GM18505 (cell line): ENCODE measurements around the gene VWA3B.
A peak's percentile ranks its signal among the peaks of the same experiment; 100 is the strongest.
"Not testable (repeated sequence)": the region's sequence is repeated elsewhere in the genome, so short reads cannot be mapped to it uniquely, and the experiment has no call there.

ENCODE experiments used
- ATAC-seq: cut with Tn5 transposase; IDR thresholded peaks from one replicate; pipeline ENCODE4 v1.9.1; 2021; ENCODE audit not compliant: unreplicated experiment
- POLR2A ChIP-seq: IDR thresholded peaks from 4 replicates; pipeline ENCODE4 v1.6.1; 2011; ENCODE audit warnings: borderline replicate concordance; ENCODE audit not compliant: insufficient read depth, insufficient read length; ENCODE audit errors: extremely low read depth

The VWA3B gene, protein sequence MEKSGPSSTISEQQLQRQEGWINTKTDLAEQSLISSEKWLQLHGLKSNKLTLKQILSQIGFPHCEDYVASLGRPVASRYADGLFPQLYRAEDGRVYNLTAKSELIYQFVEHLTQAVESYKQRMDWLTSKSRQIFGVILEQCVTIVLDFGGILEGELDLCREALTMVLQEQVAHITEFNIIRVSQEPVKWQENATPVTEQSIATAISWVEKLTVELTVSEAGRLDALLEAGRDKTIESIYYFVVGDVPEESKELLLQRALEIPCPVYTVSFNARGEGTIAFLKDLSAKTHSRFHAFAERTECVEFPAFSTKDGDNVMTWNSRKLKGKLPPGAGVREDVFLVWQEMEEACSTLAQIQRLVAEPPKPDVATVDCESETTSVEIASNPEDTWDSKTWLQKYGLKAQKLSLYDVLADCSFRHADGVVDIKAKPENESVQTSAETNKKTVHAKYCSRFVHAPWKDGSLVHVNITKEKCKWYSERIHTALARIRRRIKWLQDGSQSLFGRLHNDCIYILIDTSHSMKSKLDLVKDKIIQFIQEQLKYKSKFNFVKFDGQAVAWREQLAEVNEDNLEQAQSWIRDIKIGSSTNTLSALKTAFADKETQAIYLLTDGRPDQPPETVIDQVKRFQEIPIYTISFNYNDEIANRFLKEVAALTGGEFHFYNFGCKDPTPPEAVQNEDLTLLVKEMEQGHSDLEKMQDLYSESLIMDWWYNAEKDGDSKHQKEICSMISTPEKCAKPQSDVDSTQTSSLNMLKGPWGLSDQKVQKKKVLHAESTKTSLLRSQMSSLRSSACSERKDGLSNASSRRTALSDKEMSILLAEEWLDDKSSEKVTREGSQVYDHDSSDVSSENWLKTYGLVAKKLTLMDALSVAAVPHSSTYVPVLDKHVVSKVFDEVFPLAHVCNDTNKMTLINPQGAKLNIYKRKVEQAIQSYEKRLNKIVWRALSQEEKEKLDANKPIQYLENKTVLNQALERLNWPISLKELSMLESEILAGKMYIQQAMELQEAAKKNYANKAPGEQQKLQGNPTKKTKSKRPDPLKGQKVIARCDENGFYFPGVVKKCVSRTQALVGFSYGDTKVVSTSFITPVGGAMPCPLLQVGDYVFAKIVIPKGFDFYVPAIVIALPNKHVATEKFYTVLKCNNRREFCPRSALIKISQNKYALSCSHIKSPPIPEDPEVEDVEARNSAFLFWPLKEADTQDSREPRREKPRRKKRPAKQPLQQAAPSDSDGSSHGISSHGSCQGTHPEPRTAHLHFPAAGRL (N-terminal part only)

DNA sequence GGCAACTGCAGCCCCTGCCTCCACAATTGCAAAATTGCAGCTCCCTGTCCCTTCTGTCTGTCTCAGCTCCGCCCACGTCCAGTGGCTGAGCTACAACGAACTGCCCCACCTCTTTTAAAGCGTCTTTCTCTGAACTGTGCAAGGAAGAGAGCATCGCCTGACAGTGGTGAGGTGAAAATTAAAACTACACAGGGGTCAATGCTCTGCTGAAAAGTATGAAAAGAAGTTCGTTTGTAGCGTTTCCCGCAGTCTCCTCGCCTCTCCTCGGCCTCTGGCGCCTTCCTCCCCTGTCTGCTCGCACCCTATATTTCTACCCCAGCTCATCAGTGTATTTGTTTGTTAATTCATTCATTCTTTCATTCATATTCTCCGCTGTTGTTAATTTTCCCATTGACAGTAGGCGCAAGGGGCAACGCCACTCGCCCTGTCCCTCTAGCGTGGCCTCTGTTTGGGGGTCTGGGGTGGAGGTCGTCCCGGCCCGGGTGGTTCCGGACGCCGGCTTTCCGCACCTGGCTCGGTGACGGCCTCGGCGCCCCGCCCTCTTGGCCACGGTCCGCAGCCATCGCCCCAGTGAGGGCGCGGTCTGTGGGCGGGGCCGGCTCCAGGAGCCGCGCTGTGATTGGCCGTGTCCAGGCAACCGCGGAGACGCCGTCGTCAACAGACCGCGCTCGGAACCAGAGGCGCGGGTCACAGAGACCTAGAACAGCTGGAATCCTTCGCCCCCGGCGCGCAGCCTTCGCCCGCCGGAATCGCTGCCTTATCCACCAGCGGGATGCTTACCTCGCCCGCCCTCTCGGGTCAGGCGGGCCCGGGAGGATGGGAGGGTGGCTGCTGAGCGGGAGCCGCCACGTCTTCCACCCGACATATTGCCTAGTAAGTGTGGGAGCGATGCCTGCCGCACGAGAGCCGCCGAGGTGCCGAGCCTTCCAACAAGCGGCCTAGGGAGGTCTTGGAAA, at the start of gene VWA3B:
VWA3B (plus strand) TSS at position 677 of the 956 bp plus-strand sequence. CDS start 5,926 bp downstream, outside the sequence.
- no peak for TF ChIP-seq POLR2A

DNA sequence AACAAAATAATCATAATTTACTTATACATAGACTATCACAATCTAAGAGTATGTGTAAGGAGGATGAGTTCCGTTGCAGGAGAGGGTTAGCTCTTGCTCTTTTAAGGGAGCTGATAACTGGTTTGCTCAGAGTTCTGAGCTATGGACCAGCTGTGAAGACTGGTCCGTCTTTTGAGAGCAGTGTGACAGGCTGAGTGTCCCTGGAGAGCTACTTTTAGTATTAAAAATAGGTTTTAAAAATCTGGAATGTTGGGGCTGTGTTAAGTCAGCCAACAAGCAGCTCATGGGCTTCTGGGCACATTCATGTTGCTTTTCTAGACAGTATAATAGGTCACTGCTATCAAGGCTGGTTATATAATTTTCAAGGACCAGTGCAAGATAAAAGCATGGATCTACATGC, 49.8 kb upstream of the VWA3B start:
- TF ChIP-seq POLR2A = no peak
- ATAC-seq = no peak

More for the DNA sequence above, at the start of gene VWA3B:
- peak; percentile 80 for ATAC-seq

GRCh38 chr2:98037666-98038336, 49.2 kb upstream of the VWA3B start:
- ATAC-seq = no peak
- no peak for TF ChIP-seq POLR2A

- no peak for ATAC-seq
- no peak for TF ChIP-seq POLR2A
Measured at GRCh38 chr2:98039085-98039756, 47.7 kb upstream of the VWA3B start.

GRCh38 chr2:98040331-98040939, 46.5 kb upstream of the VWA3B start:
- no peak for ATAC-seq
- TF ChIP-seq POLR2A = no peak

DNA sequence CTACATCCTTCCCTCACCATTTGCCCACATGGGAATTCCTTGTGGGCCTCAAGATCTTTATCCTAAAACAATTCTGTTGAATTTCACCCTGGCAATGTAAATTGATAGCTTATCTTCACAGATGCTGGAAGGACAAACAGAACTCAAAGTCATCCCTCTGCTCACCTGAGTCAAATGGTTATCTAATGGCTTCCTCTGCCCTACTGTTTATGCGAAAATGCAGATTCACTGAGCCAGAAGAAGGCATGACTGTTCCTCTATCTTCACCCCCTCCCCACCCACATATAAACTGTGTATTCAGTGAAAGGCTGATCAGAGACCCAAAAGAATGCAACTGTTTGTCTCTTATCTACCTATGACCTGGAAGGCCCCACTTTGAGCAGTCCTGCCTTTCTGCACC, 43.9 kb upstream of the VWA3B start:
- no peak for ATAC-seq
- TF ChIP-seq POLR2A = no peak

- ATAC-seq = not testable (repeated sequence)
Measured at GRCh38 chr2:98044730-98045129, 42.2 kb upstream of the VWA3B start.

DNA sequence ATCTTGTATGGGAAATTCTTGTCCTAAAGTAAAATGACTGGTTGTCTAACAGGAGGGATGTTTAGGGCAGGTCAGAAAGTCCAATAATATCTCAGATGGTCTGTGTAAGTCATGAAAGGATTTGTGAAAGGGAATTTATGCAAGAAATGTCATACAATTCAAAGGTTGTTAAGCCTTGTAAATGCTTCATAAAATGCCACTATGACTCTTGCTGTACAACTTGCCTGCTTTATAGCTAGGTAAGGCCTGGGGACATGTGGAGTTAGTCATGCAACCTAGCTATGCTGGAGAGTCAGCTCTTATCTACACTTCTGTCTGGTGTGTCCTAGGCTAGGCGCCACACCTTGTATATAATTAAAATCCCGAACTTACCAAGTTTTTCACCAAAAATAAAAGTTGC, 36.9 kb upstream of the VWA3B start:
- TF ChIP-seq POLR2A = no peak
- ATAC-seq = no peak

- no peak for TF ChIP-seq POLR2A
Measured at GRCh38 chr2:98058191-98058975, 28.6 kb upstream of the VWA3B start.

GRCh38 chr2:98060277-98060676, 26.7 kb upstream of the VWA3B start:
- TF ChIP-seq POLR2A = no peak
- no peak for ATAC-seq

More at GRCh38 chr2:98058191-98058975, 28.6 kb upstream of the VWA3B start:
- no peak for ATAC-seq
